ENCODE results near the gene LRRC55. TPM values are rescaled to one million over a fixed set of nuclear protein-coding genes. Genes with fewer than 3 reads are reported as not detected.

LRRC55 gene
- total RNA-seq, 2 experiments from 2014 or later: not detected

DNA sequence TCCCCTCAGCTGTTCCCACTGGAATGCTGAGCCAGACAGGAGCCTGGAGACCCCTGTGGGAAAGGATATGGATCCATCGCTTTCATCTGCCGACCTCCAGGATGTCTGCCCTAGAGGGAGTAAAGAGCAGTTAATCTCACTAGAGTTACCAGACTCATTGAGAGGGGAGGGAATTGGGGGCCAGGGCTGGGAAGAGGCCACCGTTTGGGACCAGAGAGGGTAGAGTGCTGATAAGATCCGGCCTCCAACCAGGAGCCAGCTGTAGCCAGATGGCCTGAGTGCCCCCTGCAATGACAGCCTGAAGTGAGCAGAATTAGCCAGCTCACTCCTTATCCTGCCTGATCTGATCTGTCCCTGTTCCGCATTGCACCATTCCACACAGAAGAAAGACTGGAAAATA, 59.0 kb downstream of the LRRC55 start:
- no peak overlapping the region for H3K4me3 Mint-ChIP-seq
- no peak for ATAC-seq (ENCODE audit: low read depth)
- no peaks in the 10 kb centered on the region for H3K9me3 Mint-ChIP-seq
- H3K27ac Mint-ChIP-seq: no peak overlapping the region
- H3K27me3 Mint-ChIP-seq: peaks cover 30% of the 10 kb centered on the region
- peaks cover 18% of the 10 kb centered on the region for H3K4me1 Mint-ChIP-seq
- DNase-seq: no peak
- POLR2A ChIA-PET: no interaction called here
- no peaks in the 10 kb centered on the region for H3K36me3 Mint-ChIP-seq

Other genes starting within 250 kb of the LRRC55 start
- gene OR5AK2, start 193.0 kb upstream of the LRRC55 start, total RNA-seq: not detected
- not detected for gene APLNR, start 55.3 kb downstream of the LRRC55 start, total RNA-seq
- gene TNKS1BP1, start 143.0 kb downstream of the LRRC55 start, total RNA-seq: 10 to 100 TPM; 15.7 to 18.0 TPM
- gene SSRP1, start 153.9 kb downstream of the LRRC55 start, total RNA-seq: 100 to 1,000 TPM; 127 to 130 TPM
- gene P2RX3, start 156.4 kb downstream of the LRRC55 start, total RNA-seq: not detected
- not detected for gene PRG3, start 199.2 kb downstream of the LRRC55 start, total RNA-seq
- gene PRG2, start 208.7 kb downstream of the LRRC55 start, total RNA-seq: under 1 TPM in 1 of 2 experiments, not detected in 1; 0.25 TPM
- gene SLC43A3, start 245.2 kb downstream of the LRRC55 start, total RNA-seq: 10 to 100 TPM; 67.4 to 67.8 TPM

All from activated naive CD8-positive, alpha-beta T cell treated with anti-CD3 and anti-CD28 coated beads, Interleukin-2, amount 10 ng/mL, durations not matched to agents 7 days and 5 days (primary cell).